Posterior cingulate gyrus (tissue), 11 donors: ENCODE measurements around the gene NANOG.
"Not testable (repeated sequence)": the region's sequence is repeated elsewhere in the genome, so short reads cannot be mapped to it uniquely, and the experiment has no call there.

Experiments
- DNase-seq, 10 donors: peaks; one replicate each; pipeline versions ENCODE4 v3.0.0 to v3.0.0-alpha.2; 2020 to 2021; ENCODE audit warnings: mixed read lengths in 3 of 10
- intact Hi-C: fragments of 100-400 bp; cut with DNase I; formaldehyde crosslinking; loops from one replicate; pipeline ENCODE4 v1.15.1; 2023

The NANOG gene

GRCh38 chr12:7798750-7799308 lies 9.6 kb downstream of the NANOG start:
- intact Hi-C loops, DNase-seq: not testable (repeated sequence)

GRCh38 chr12:7801460-7801859 lies 12.3 kb downstream of the NANOG start:
- DNase-seq, result no peak
- intact Hi-C loops, result no loop called here

GRCh38 chr12:7806319-7806718 lies 17.1 kb downstream of the NANOG start:
- DNase-seq, intact Hi-C loops: not testable (repeated sequence)

GRCh38 chr12:7806863-7807487 lies 17.8 kb downstream of the NANOG start:
- DNase-seq, result peak in 9 of 10 donors; percentile 27 to 91 (median 56)
- intact Hi-C loops, result no loop called here

GRCh38 chr12:7825754-7826153 lies 36.6 kb downstream of the NANOG start:
- intact Hi-C loops, DNase-seq: not testable (repeated sequence)

- peak in 1 of 10 donors; percentile 16 for DNase-seq
- intact Hi-C loops, result not testable (repeated sequence)
These were observed 40.5 kb downstream of the NANOG start for GRCh38 chr12:7829737-7830136.

- intact Hi-C loops, result no loop called here
- peak in 1 of 10 donors; percentile 27 for DNase-seq
These were observed 43.0 kb downstream of the NANOG start for GRCh38 chr12:7832059-7832696.

- DNase-seq, result peak in 1 of 10 donors; percentile 29
- intact Hi-C loops, result not testable (repeated sequence)
These were observed 44.0 kb downstream of the NANOG start for GRCh38 chr12:7833201-7833600.

- DNase-seq, result peak in 1 of 10 donors; percentile 14
- intact Hi-C loops, result no loop called here
These were observed 44.6 kb downstream of the NANOG start for GRCh38 chr12:7833831-7834230.

- intact Hi-C loops, result no loop called here
- peak in 1 of 10 donors; percentile 17 for DNase-seq
These were observed 45.5 kb downstream of the NANOG start for GRCh38 chr12:7834701-7835100.

- DNase-seq, result peak in 1 of 10 donors; percentile 7
- intact Hi-C loops, result no loop called here
These were observed 45.9 kb downstream of the NANOG start for GRCh38 chr12:7835116-7835515.

GRCh38 chr12:7835766-7836165 lies 46.6 kb downstream of the NANOG start:
- intact Hi-C loops, result no loop called here
- DNase-seq, result no peak

- intact Hi-C loops, result no loop called here
- DNase-seq, result no peak
These were observed 48.2 kb downstream of the NANOG start for GRCh38 chr12:7837366-7837765.

GRCh38 chr12:7839226-7839625 lies 50.0 kb downstream of the NANOG start:
- DNase-seq, result peak; percentile 46 to 94 (median 74)
- intact Hi-C loops, result not testable (repeated sequence)

GRCh38 chr12:7839848-7840247 lies 50.6 kb downstream of the NANOG start:
- DNase-seq, intact Hi-C loops: not testable (repeated sequence)

GRCh38 chr12:7842444-7842843 lies 53.2 kb downstream of the NANOG start:
- DNase-seq, intact Hi-C loops: not testable (repeated sequence)

- DNase-seq, intact Hi-C loops: not testable (repeated sequence)
These were observed 53.9 kb downstream of the NANOG start for GRCh38 chr12:7843149-7843548.

GRCh38 chr12:7843583-7843982 lies 54.4 kb downstream of the NANOG start:
- DNase-seq, intact Hi-C loops: not testable (repeated sequence)

GRCh38 chr12:7844116-7844515 lies 54.9 kb downstream of the NANOG start:
- intact Hi-C loops, result no loop called here
- no peak for DNase-seq

GRCh38 chr12:7847226-7848097 lies 58.3 kb downstream of the NANOG start:
- intact Hi-C loops, DNase-seq: not testable (repeated sequence)

GRCh38 chr12:7848098-7848422 lies 58.9 kb downstream of the NANOG start:
- DNase-seq, intact Hi-C loops: not testable (repeated sequence)
